Activated T-cell treated with anti-CD3 and anti-CD28 coated beads, Interleukin-2, amount 50 U/mL, for 48 hours (primary cell): Measurements from ENCODE around the gene TRIM25.

Experiments
- DNase-seq, 2 experiments: peaks; one replicate each; pipeline ENCODE4 v3.0.0-alpha.2; 2020

TRIM25 gene

DNA sequence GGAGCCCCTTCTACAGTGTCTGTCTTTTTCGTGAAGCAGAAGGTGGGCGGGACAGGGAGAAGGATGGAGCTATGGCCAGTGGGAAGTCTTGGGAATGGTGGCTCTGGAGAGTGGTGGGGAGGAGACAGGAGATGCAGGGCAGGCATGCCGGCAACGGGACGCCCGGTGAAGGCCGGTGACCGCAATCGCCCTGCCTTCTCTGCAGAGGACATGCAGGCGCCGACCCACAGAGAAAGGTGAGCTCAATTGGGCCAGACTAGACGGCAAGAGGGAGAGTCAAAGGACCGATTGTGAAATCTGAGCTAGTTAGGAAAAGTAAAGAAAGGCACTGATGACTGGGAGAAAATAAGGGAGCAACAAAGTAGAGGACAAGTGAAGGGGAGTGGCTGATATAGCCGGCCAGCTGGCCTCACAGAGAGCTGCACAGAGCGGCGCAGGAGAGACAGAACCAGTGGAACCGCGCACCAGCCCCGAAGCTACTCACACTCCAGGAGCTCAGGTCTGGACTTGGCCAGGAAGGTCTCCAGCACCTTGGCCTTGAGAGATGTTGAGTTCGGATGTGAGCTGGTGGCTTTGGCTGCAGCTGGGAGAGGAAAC, 18.9 kb downstream of the TRIM25 start:
- no peak for DNase-seq

DNA sequence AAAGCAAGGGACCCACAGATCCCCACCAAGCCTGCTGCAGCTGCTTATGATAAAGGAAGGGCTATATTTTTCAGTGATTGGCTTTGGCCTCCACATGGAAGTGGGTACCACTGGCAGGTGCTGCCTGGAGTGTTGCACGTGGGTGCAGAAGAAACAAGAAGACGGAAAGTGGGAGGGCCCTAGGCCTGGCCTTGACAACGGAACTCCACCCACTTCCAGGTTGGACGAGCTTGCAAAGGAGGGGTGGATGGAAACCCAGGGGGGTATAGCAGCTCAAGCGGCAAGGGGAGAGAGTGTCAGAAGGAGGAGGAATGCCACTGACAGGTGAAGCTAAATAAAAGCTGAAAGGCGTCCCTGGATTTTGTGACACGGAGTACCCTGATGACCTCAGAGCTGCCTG, 20.3 kb downstream of the TRIM25 start:
- no peak for DNase-seq

GRCh38 chr17:56892333-56892732, 21.5 kb downstream of the TRIM25 start:
- DNase-seq = no peak

GRCh38 chr17:56891751-56892150, 22.1 kb downstream of the TRIM25 start:
- peak; percentile 73 to 75 for DNase-seq

- no peak for DNase-seq
Observed at GRCh38 chr17:56890906-56891674, 22.8 kb downstream of the TRIM25 start.

DNA sequence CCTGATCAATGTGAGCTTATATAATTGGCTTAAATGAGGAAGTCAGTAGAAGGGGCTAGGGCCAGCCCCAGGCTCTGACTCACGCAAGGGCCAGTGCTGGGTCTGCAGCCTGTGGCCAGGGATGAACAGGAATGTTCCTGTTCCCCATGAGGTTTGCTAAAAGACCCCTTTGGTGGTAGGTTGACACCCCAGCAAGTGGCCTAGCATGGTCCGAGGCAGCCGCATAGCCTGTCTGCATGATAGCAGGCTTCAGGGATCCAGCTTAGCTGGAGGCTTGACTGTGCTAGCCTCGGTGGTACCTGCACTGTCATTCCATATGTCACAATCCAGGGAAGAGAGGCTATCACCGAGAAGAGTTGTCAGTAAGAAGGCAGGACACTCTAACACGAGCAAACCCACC, 23.5 kb downstream of the TRIM25 start:
- DNase-seq = no peak

DNA sequence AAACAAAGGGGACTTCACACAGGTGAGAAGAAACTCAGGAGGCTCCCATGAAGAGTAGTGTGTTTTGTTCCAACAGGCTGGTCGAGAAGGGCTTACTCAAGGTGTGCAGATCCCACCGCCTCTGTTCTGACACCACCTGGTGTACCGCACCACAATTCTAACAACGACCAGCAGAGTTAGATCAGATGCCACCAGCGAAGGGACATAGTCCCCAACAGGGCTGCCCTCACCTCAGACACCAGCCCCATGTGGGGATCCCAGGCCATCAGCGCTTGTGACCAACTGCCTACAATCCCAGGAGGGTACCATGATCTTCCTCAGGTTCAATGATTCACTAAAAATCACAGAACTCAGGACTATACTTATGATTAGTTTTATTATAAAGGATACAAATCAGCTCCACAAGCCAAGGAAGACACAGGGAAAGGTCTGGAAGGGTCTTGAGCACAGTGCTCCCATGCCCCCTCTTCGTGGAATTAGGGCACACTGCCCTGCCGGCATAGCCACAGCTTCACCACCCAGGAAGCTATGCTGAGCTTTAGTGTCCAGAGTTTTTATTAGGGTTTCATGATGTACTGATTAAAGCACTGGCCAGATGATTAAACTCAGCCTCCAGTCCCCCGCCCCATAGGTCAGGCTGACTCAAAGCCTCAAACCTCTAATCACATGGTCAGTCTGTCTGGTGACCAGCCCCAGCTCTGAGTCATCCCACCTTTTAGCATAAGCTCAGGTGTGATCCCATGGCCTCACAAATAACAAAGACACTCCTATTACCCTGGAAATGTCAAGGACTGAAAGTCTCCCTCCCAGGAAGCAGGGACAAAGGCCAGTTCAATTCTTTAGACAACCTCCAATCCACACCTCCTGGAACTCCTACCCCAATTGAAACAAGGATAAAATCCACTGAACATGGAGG, 26.0 kb downstream of the TRIM25 start:
- peak in 1 of 2 experiments; percentile 16 for DNase-seq

- DNase-seq = peak in 1 of 2 experiments; percentile 14
Observed at GRCh38 chr17:56887105-56887504, 26.7 kb downstream of the TRIM25 start.

GRCh38 chr17:56886288-56886731, 27.5 kb downstream of the TRIM25 start:
- DNase-seq = peak in 1 of 2 experiments; percentile 14

- no peak for DNase-seq
Observed at GRCh38 chr17:56885312-56885657, 28.6 kb downstream of the TRIM25 start.

DNA sequence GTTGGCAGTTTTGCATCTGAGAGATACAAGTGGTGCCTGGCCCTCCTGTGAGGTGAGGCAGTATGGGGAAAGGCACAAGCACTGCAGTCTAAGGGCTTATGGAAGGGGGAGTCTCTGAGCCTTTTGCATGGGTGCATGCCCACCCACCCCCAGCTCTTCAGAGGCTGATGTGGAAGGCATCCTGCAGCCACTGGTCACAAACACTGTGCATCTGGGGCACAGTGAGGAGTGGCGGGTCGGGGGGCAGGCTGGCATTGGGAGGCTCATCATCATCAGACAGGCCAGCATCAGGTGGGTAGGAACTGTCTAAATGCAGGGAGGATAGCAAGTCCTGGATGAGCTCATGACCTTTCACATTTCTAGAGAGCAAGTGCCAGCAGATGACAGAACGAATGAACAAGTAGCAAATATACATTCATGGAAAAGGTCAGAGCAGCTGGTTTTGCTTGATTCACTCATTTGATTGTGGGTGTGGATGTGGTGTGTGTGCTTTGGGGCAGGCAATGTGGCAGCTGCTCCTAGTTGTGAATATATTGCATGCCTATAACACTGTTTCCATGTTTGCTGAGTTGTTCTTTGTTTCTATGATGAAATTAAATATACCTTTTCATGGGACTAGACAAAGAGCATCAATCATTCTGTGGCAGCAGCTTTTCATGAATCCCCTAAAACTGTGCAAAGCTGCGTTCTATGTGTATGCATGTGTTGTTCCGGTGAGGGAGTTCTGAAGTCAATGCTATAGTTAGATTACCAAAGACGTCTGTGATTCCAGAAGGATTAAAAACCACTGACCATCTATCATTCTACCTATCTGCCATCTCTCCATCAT, 29.2 kb downstream of the TRIM25 start:
- DNase-seq = no peak

GRCh38 chr17:56883616-56884015, 30.2 kb downstream of the TRIM25 start:
- no peak for DNase-seq

- no peak for DNase-seq
Observed at GRCh38 chr17:56881685-56882295, 32.1 kb downstream of the TRIM25 start.

DNA sequence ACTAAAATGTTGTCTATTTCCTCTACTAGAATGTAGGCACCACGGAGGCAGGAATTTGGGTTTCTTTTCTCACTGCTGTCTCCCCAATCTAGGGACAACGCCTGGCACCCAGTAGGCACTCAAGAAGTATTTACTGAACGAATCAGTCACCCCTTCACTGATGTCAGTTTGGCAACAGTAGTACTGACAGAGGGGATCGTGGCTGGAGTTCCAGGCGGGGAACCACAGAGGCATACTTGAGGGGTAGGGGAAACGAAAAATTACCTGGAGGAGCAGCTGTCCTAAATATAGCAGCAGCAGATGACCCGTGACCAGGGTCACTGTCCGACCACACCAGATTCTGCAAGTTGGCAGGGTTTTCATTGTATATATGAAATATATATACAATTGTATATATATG, 33.3 kb downstream of the TRIM25 start:
- no peak for DNase-seq

DNA sequence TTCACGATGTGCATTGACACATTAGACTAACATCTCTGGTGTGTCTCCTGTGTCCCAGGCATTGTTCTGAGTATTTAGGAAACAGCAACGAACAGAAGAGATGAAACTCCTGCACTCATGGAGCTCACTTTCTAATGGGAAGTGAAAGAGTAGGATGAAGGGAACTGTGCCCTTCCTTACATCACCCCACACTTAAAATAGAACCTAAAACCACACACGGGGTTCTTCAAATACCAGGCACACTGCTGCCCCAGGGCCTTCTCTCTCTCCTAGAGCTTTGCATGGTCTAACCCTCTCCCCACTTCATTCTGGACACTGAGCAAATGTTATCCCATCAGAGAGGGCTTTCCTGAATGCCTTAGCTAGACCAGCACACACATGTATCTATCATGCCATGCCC, 33.7 kb downstream of the TRIM25 start:
- no peak for DNase-seq

GRCh38 chr17:56879280-56879679, 34.6 kb downstream of the TRIM25 start:
- DNase-seq = no peak

GRCh38 chr17:56876766-56877179, 37.1 kb downstream of the TRIM25 start:
- no peak for DNase-seq

DNA sequence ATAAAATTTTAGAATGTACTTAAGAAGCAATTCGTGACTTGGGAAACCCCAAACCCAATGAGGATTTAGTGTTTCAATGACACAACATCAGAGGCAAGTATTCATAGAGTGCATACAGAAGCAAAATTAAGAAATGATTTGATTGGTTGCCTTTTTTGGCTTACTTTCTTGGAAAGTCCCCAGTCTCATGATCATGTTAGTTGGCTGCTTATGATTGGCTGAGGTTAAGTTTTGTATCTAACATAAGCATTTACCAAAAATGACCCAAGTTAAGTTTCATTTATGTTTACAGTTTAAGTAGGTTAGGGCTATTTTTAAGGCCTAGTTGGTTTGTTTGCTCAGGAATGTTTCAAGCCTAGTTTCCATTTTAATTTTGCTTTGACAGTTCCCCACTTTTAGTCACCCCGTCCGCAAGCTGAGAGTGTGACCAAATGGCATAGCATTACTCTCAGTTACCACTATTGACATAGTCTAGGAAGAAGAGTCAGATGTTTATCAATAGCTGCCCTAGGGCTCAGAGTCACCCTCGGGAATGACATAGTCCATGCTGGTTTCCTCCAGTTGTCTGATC, 43.7 kb downstream of the TRIM25 start:
- DNase-seq = peak in 1 of 2 experiments; percentile 45

DNA sequence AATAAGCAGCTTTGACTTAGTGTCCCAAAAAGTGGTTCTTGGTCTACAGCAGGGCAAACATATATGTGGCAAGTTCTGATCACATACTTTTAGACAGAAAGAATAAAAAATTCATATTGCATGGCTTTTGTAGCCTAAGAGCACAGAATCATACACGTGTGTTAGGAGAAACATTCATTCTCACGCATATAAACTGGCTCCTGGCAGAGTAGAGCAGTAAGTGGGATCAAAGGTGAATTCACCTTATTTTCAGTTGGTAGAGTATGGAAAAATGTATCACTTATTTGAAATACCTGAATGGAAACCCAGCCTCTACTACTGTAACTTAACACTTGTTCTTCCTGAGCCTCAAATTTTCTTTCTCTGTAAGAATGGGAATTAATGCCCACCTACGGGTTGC, 45.1 kb downstream of the TRIM25 start:
- no peak for DNase-seq

GRCh38 chr17:56867948-56868376, 45.9 kb downstream of the TRIM25 start:
- no peak for DNase-seq

DNA sequence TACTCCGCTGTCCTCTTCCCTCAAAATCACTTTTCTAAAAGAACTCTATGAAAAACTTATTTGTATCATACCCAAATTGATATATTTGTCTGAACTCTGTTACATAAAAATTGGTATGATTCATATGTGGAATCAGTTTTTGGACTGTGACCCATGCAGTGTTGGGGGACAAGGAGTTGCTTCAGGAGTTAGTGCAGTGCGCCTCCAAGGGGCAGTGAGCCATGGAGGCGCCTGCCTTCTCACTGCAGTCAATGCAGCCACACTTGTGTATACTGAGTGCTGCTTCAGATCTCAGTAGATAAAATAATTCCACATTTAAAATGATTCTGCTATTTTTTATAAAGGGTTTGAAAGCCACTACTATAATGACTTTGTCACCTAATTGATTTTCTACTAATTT, 47.4 kb downstream of the TRIM25 start:
- DNase-seq = no peak

- DNase-seq = no peak
Observed at GRCh38 chr17:56866076-56866475, 47.8 kb downstream of the TRIM25 start.
